A549 (cell line): ENCODE measurements around the gene BRD1.

ENCODE experiments used
- CBX8 ChIP-seq: fragments of 200-600 bp; sonication (generic); IDR thresholded peaks from 2 replicates; pipeline ENCODE4 v1.6.1; 2016
- CEBPB ChIP-seq, 2 experiments: fragments of >200 bp in 1 of 2; sonication (Bioruptor Twin) in 1 of 2; formaldehyde crosslinking in 1 of 2; IDR thresholded peaks; 2 replicates each; pipeline ENCODE4 v1.6.1; 2012 to 2016
- MAFK ChIP-seq: fragments of 450-650 bp; IDR thresholded peaks from 2 replicates; pipeline ENCODE4 v1.6.1; 2014; ENCODE audit not compliant: partially characterized antibody
- MYC ChIP-seq: IDR thresholded peaks from 2 replicates; pipeline ENCODE4 v1.6.1; 2012; ENCODE audit warnings: mild to moderate bottlenecking, inconsistent platforms, low read length, improper control_type of control experiment, borderline replicate concordance
- PHF8 ChIP-seq: fragments of 200-600 bp; sonication (generic); IDR thresholded peaks from 2 replicates; pipeline ENCODE4 v1.6.1; 2016; ENCODE audit warnings: low read depth, mild to moderate bottlenecking, antibody characterized with exemption, moderate library complexity, borderline replicate concordance
- POLR2A ChIP-seq: IDR thresholded peaks from 2 replicates; pipeline ENCODE4 v1.6.1; 2012; ENCODE audit warnings: mild to moderate bottlenecking, low read length
- POLR2AphosphoS2 ChIP-seq: conservative IDR thresholded peaks from 2 replicates; pipeline ENCODE4 v1.6.1; 2012; ENCODE audit warnings: low read length, improper control_type of control experiment, inconsistent platforms
- TP53 ChIP-seq: fragments of 250-450 bp; sonication (Bioruptor Pico); IDR thresholded peaks from 2 replicates; pipeline ENCODE4 v1.5.0; 2021; ENCODE audit warnings: mild to moderate bottlenecking, moderate library complexity
- TF ChIP-seq, protein P1 (sequence below): fragments of >200 bp; sonication (Bioruptor Twin); formaldehyde crosslinking; IDR thresholded peaks from 3 replicates; pipeline ENCODE4 v1.5.1; 2016
- TF ChIP-seq, protein P2 (sequence below): fragments of 200-600 bp; sonication (generic); IDR thresholded peaks from 2 replicates; pipeline ENCODE4 v1.6.1; 2016; ENCODE audit warnings: antibody characterized with exemption, mild to moderate bottlenecking, moderate library complexity

DNA sequence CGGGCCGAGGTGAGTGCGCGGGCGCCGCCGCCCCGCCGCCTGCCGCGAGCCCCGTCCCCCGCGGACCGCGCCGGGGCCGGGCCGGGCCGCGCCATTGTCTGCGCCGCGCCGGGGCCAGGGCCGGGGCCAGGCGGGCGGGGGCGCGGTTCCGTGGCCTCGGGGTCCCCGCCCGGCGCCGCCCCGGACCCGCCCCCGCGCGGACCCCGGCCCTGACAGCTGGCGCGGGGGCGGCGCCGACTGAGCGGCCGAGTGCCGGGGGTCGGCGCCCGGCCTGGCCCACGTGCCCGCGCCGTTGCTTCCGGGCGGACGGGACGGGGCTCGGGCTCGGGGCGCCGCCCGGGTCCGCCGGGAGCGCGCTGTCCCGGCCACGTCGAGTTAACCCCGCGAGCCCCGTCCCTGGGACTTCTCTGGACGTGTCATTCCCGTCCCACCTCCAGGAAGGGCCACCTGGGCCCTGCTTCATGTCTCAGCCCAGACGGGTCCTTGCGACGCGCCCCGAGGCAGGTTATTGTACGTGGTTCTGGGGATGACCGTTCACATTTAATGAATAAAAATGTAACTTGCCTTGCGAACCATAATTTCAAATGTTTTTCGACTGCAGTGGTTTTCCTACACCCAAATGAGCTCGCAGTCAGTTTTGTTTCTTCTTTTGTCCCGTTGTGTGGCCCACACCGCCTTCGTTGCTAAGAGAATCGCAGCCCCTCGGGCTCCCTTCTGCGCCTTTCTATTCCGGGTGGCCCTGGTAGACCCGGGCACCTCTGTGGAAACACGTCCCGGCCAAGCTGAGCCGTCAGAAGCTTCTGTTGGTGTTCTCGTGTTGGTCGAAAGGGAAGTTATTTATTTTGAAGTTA lies 26.5 kb upstream of the BRD1 start:
- no peak for TF ChIP-seq PHF8
- TF ChIP-seq, protein P1, sequence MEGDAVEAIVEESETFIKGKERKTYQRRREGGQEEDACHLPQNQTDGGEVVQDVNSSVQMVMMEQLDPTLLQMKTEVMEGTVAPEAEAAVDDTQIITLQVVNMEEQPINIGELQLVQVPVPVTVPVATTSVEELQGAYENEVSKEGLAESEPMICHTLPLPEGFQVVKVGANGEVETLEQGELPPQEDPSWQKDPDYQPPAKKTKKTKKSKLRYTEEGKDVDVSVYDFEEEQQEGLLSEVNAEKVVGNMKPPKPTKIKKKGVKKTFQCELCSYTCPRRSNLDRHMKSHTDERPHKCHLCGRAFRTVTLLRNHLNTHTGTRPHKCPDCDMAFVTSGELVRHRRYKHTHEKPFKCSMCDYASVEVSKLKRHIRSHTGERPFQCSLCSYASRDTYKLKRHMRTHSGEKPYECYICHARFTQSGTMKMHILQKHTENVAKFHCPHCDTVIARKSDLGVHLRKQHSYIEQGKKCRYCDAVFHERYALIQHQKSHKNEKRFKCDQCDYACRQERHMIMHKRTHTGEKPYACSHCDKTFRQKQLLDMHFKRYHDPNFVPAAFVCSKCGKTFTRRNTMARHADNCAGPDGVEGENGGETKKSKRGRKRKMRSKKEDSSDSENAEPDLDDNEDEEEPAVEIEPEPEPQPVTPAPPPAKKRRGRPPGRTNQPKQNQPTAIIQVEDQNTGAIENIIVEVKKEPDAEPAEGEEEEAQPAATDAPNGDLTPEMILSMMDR = no peak
- TF ChIP-seq TP53 (CRISPR knock-in tag) = no peak
- TF ChIP-seq CBX8 = no peak
- TF ChIP-seq CEBPB (IDR thresholded peaks at IDR 0.05) = no peak
- TF ChIP-seq, protein P2, sequence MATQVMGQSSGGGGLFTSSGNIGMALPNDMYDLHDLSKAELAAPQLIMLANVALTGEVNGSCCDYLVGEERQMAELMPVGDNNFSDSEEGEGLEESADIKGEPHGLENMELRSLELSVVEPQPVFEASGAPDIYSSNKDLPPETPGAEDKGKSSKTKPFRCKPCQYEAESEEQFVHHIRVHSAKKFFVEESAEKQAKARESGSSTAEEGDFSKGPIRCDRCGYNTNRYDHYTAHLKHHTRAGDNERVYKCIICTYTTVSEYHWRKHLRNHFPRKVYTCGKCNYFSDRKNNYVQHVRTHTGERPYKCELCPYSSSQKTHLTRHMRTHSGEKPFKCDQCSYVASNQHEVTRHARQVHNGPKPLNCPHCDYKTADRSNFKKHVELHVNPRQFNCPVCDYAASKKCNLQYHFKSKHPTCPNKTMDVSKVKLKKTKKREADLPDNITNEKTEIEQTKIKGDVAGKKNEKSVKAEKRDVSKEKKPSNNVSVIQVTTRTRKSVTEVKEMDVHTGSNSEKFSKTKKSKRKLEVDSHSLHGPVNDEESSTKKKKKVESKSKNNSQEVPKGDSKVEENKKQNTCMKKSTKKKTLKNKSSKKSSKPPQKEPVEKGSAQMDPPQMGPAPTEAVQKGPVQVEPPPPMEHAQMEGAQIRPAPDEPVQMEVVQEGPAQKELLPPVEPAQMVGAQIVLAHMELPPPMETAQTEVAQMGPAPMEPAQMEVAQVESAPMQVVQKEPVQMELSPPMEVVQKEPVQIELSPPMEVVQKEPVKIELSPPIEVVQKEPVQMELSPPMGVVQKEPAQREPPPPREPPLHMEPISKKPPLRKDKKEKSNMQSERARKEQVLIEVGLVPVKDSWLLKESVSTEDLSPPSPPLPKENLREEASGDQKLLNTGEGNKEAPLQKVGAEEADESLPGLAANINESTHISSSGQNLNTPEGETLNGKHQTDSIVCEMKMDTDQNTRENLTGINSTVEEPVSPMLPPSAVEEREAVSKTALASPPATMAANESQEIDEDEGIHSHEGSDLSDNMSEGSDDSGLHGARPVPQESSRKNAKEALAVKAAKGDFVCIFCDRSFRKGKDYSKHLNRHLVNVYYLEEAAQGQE = no peak
- no peak for TF ChIP-seq MAFK
- TF ChIP-seq MYC = no peak
- TF ChIP-seq POLR2AphosphoS2 = no peak
- TF ChIP-seq POLR2A = no peak
